Astrocyte of the cerebellum (primary cell): Measurements from ENCODE around the gene RASSF10.

Source experiments
- DNase-seq: peaks from one replicate; pipeline ENCODE4 v3.0.0-alpha.2; 2011; ENCODE audit warnings: low read depth
- H3K4me3 ChIP-seq: 2 replicates; pipeline ENCODE4 v1.5.1; 2011; ENCODE audit warnings: mild to moderate bottlenecking, low read depth, low read length, moderate library complexity
- CTCF ChIP-seq: IDR thresholded peaks from 2 replicates; pipeline ENCODE4 v1.5.1; 2012; ENCODE audit warnings: low read length, low read depth, moderate library complexity, mild to moderate bottlenecking; ENCODE audit errors: missing control alignments
- in situ Hi-C: cut with HindIII; loops from 2 replicates; pipeline ENCODE4 v1.10.0; 2017; ENCODE audit warnings: low sequenced_read_pairs

RASSF10 gene

DNA sequence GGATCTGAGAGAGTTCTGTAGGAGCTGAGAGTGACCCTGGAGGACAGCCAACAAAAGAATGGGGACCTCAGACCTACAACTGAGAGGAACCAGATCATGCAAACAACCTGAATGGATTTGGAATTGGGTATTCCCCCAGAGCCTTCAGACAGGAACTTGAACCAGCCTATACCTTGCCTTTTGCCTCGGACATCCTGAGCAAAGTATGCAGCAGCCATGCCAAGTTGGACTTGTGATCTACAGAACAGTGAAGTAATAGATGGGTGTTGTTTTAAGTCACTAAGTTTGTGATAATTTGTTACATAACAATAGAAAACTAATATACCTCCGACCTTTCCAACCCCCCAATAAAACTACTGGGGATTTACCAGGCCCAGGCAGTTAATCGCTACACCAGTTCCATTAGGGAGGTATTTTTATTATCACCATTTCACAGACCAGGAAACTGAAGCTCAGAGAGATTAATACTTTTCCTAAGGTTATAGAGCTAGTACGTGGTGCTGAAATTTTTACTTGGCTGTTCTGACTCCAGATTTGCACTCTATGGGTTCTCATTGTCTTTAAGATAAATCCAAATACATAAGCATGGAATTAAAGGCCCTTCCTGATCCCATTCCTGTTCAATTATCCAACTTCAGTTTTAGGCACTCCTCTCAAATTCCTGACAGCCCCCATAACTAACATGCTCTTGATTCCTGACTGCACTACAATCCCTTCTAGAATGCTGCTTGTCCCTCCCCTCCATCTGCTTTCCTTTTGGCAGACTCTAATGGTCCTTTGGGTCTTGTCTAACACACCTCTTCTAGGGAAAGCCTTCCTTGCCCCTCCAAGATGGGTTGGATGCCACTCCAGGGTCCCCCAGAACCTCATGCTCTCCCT lies 1.7 kb upstream of the RASSF10 start:
- DNase-seq, result no peak
- no peak for TF ChIP-seq CTCF
- in situ Hi-C loops, result no loop called here
- H3K4me3 ChIP-seq, result no peak overlapping the region

DNA sequence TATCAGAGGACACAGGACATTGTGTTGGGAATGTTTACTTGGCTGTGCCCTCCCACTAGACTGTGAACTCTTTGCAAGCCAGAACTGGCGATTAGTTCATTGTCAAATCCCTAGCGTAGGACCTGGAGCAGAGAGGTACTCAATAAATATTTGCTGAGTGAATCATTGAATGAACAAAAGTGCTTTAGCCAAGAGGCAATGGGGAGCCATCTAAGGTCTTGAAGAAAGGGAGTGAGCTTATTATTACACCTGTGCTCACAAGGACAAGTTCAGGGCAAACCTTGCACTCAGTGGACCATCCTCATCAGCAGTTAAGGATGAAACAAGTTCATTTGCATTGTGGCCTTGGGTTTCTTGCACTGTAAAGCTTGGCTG lies 1.1 kb upstream of the RASSF10 start:
- in situ Hi-C loops, result no loop called here
- no peak overlapping the region for H3K4me3 ChIP-seq
- DNase-seq, result no peak
- TF ChIP-seq CTCF, result no peak

DNA sequence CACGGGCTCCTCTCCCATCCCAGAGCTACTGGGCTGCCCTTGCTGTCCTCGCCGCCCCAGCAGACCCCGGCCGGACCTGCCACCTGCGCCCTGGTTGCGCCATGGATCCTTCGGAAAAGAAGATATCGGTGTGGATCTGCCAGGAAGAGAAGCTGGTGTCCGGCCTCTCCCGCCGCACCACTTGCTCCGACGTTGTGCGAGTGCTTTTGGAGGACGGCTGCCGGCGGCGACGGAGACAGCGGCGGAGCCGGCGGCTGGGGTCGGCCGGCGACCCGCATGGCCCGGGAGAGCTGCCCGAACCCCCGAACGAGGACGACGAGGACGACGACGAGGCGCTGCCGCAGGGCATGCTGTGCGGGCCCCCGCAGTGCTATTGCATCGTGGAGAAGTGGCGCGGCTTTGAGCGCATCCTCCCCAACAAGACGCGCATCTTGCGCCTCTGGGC lies 382 bp downstream of the RASSF10 start:
- peak overlapping the region; percentile 42 for H3K4me3 ChIP-seq
- no peak for DNase-seq
- TF ChIP-seq CTCF, result no peak
- in situ Hi-C loops, result no loop called here

- no peak for DNase-seq
- in situ Hi-C loops, result no loop called here
- TF ChIP-seq CTCF, result no peak
- H3K4me3 ChIP-seq, result peak overlapping the region; percentile 42
Observed at GRCh38 chr11:13009921-13010748, 1.0 kb downstream of the RASSF10 start.

DNA sequence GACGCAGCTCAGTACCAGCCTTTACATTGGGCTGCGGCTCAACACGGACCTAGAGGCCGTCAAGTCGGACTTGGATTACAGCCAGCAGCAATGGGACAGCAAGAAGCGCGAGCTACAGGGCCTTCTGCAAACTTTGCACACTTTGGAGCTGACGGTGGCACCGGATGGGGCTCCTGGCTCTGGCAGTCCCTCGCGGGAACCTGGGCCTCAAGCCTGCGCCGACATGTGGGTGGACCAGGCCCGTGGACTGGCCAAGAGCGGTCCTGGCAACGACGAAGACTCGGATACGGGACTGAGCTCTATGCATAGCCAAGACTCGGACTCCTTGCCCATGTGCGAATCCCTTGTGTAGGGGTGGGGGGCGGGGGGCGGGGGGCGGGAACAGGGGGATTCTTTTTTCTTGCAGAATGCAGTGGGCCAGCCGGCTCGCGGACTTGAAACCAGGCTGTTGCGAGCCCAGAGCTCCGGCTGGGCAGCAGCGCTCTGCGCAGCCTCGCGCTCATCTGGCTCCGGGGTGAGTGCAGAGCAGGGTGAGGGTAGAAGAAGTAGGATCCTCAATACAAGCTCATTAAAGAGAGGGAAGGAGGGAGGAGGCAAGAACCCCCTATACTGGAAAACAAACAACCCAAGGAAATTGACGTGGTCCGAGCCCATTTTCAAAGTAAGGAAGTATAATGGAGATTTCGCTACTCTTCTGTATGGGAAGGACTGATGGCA lies 1.8 kb downstream of the RASSF10 start:
- DNase-seq, result no peak
- H3K4me3 ChIP-seq, result no peak overlapping the region
- in situ Hi-C loops, result no loop called here
- TF ChIP-seq CTCF, result no peak

DNA sequence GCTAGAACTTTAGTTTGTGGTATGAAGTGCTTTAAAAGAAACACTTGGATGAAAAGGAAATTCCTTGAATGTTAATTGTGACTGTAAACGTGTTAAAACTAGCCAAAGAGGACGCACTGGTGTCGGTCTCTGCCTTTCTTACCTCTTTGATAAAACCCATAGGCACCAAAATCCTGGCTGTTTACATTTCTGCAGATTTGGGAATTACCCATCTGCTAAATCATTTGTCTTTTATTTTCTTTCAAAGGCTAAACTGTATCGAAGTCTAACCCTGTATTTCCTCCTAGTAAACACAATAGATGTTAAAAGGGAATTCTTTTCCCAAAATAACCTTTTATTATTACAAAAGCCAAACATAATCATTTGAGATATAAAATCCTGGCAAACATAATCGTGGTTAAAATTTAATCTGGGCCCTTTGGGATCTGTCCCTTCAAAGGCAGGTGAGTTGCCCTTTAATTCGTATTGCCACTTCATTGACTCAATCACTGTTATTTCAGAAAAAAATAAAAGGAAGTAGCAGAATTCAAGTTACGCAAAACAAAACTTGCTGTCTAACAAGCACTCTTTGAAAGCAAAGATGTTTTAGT lies 2.4 kb downstream of the RASSF10 start:
- in situ Hi-C loops, result no loop called here
- no peak for TF ChIP-seq CTCF
- DNase-seq, result no peak
- H3K4me3 ChIP-seq, result no peak overlapping the region
